Esophagus squamous epithelium (tissue), 5 donors: ENCODE results near the gene SIRPB2. TPM values are rescaled to one million over a fixed set of nuclear protein-coding genes. Genes with fewer than 3 reads are reported as not detected.

Experiments used
- DNase-seq: peaks from one replicate; lab custom pipeline; 2025; lab: John Stamatoyannopoulos, UW
- H3K27ac ChIP-seq, 4 donors: fragments of 200-600 bp; sonication (generic); one replicate each; pipeline ENCODE4 v1.5.1; 2016 to 2019; ENCODE audit warnings: mild to moderate bottlenecking in 1 of 4
- H3K27me3 ChIP-seq, 4 donors: fragments of 200-600 bp; sonication (generic); 1 replicate in 3 of 4; 2 replicates in 1 of 4; pipeline versions ENCODE4 v1.5.1 to v1.6.0; 2017 to 2021; ENCODE audit warnings: antibody characterized with exemption in 1 of 4
- H3K36me3 ChIP-seq, 3 donors: fragments of 200-600 bp; sonication (generic); one replicate each; pipeline ENCODE4 v1.5.1; 2016 to 2019
- H3K4me1 ChIP-seq, 3 donors: fragments of 200-600 bp; sonication (generic); one replicate each; pipeline ENCODE4 v1.5.1; 2017 to 2019
- H3K4me3 ChIP-seq, 4 donors: fragments of 200-600 bp; sonication (generic); 1 replicate in 3 of 4; 2 replicates in 1 of 4; pipeline ENCODE4 v1.5.1; 2016 to 2019; ENCODE audit warnings: mild to moderate bottlenecking in 2 of 4, moderate library complexity in 1 of 4
- H3K9me3 ChIP-seq, 3 donors: fragments of 200-600 bp; sonication (generic); one replicate each; pipeline ENCODE4 v1.5.1; 2016 to 2019
- POLR2A ChIP-seq, 4 donors: fragments of 450-650 bp; IDR thresholded peaks; one replicate each; pipeline ENCODE4 v1.6.1; 2017; ENCODE audit warnings: antibody characterized with exemption in 4 of 4, mild to moderate bottlenecking in 4 of 4, moderate library complexity in 3 of 4
- WGBS, 2 donors: methylation state at CpG; one replicate each; pipeline ENCODE4 v1.1.5; 2018; 5-methylcytosine and 5-hydroxymethylcytosine counted together
- intact Hi-C: fragments of 100-400 bp; cut with DNase I; formaldehyde crosslinking; loops from one replicate; pipeline ENCODE4 v1.15.0; 2022
- total RNA-seq, 4 donors: library from RNA; depleted of rRNA; stranded (reverse); fragments of >200 nt; gene quantifications; one replicate each; pipeline ENCODE4 v1.1.0, GENCODE V29; 2016
- TF ChIP-seq, protein P1 (sequence below), 6 experiments: fragments of 450-650 bp in 4 of 6; fragments of 200-600 bp in 2 of 6; sonication (generic) in 2 of 6; IDR thresholded peaks; one replicate each; pipeline ENCODE4 v1.5.1; 2016 to 2019; ENCODE audit warnings: antibody characterized with exemption in 6 of 6, mild to moderate bottlenecking in 4 of 6, moderate library complexity in 4 of 6
- donor health status: DM: yes; HTN: yes; CAD: no.

SIRPB2 gene
- 1 to 10 TPM; 1.2 to 5.9 (median 1.9) TPM for total RNA-seq

DNA sequence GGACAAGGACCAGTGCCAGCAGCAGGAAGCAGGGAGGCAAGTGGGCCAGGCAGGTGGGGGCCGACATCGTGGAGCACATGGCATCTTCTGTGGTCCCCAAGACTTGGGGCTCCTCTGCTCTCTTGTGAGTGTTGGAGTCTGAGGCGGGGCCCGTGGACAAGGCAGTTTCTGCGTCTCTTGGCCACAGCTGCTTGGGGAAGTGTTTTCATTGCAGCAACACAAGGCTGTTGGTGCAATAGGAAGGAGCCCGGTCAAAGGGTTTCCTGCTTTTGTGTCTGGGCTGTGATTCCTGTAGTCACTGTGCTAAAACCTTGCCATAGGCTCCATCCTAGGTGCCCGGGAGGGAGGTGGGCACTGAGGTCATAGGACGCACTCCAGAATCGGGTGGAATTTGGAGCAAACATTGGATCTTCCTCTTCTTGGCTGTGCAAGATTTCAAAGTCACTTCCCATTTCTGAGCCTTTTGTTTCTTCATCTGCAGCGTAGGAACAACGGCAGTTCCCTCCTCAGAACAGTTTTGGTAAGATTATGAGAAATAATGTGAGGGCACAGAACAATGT, at the start of gene SIRPB2:
TSS of gene SIRPB2 (minus strand) at position 140 of the 560 bp plus-strand sequence. CDS start at position 79, 61 bp downstream.
- TF ChIP-seq POLR2A (IDR thresholded peaks at IDR 0.05) = peak in 1 of 4 donors; percentile 48
- TF ChIP-seq, protein P1, sequence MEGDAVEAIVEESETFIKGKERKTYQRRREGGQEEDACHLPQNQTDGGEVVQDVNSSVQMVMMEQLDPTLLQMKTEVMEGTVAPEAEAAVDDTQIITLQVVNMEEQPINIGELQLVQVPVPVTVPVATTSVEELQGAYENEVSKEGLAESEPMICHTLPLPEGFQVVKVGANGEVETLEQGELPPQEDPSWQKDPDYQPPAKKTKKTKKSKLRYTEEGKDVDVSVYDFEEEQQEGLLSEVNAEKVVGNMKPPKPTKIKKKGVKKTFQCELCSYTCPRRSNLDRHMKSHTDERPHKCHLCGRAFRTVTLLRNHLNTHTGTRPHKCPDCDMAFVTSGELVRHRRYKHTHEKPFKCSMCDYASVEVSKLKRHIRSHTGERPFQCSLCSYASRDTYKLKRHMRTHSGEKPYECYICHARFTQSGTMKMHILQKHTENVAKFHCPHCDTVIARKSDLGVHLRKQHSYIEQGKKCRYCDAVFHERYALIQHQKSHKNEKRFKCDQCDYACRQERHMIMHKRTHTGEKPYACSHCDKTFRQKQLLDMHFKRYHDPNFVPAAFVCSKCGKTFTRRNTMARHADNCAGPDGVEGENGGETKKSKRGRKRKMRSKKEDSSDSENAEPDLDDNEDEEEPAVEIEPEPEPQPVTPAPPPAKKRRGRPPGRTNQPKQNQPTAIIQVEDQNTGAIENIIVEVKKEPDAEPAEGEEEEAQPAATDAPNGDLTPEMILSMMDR (IDR thresholded peaks at IDR 0.05) = no peak
- H3K9me3 ChIP-seq = no peaks in the 10 kb centered on the region
- intact Hi-C loops = no loop called here
- no peaks in the 10 kb centered on the region for H3K36me3 ChIP-seq
- DNase-seq = no peak
- no peaks in the 10 kb centered on the region for H3K27me3 ChIP-seq
- peaks cover 6 to 32% (median 9%) of the 10 kb centered on the region in 3 donors for H3K4me1 ChIP-seq
- H3K4me3 ChIP-seq = peak within 1 kb of the TSS in 3 of 4 donors; percentile 0 to 47 (median 4)
- H3K27ac ChIP-seq = peak within 1 kb of the TSS; percentile 72 to 87 (median 80)
- WGBS, 2 donors = 44 to 66% methylated on average over 10 to 11 of the region's 11 CpGs

DNA sequence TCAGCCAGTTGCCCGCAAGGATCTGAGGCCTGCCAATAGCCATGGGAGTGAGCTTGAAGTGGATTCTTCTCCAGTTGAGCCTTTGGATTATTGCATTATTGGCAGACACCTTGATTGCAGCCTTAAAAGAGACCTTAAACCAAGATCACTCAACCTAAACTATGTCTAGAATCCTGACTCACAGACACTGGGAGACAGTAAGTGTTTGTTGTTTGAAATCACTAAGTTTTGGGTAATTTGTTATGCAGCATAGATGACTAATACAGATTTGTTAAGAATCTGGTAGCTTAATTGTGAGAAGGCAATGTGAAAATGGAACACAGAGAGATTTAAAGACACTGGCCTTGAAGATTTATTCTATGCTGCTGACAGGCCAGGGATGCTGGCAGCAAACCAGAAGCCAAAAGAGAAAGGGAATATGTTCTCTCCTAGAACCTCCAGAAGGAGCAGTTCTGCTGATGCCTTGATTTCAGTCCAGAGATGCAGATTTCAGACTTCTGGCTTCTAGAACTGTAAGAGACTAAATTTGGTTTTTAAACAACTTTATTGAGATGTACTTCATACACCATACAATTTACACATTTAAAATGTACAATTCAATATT, 48.7 kb upstream of the SIRPB2 start:
- WGBS, 2 donors = 100% methylated on average over 1 of the region's 1 CpG
- Histone ChIP-seq H3K9me3 (no peaks in the 10 kb centered on the region), H3K4me3 (no peak overlapping the region), H3K4me1 (no peaks in the 10 kb centered on the region), H3K27me3 (peaks cover 0 to 10% (median 0%) of the 10 kb centered on the region in 4 donors), H3K27ac (no peak overlapping the region), H3K36me3 (no peaks in the 10 kb centered on the region)
- TF ChIP-seq POLR2A (IDR thresholded peaks at IDR 0.05) = no peak
- TF ChIP-seq, protein P1 (IDR thresholded peaks at IDR 0.05) = no peak
- no peak for DNase-seq
- intact Hi-C loops = no loop called here

DNA sequence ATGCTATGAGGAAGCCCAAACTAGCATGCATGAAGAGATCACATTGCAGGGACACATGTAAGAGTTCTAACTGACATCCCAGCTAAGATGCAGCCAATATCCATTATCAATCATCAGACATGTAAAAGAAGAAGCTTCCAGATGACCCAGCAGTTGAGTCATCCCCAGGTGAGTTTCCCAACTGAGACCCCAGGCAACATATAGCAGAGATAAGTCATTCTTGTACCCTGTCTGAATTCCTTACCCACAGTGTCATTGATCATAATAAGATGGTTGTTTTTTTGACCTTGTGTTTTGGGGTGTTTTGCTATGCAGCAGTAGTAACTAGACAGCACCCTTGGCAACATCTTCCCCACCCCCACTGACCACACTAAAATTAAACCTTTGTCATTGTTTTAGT, 47.4 kb upstream of the SIRPB2 start:
- no peak for DNase-seq
- Histone ChIP-seq H3K4me1 (no peaks in the 10 kb centered on the region), H3K27ac (peak overlapping the region in 1 of 4 donors; percentile 39), H3K36me3 (no peaks in the 10 kb centered on the region), H3K27me3 (peaks cover 0 to 10% (median 0%) of the 10 kb centered on the region in 4 donors), H3K4me3 (no peak overlapping the region), H3K9me3 (no peaks in the 10 kb centered on the region)
- intact Hi-C loops = no loop called here
- TF ChIP-seq, protein P1 (IDR thresholded peaks at IDR 0.05) = no peak
- no peak for TF ChIP-seq POLR2A (IDR thresholded peaks at IDR 0.05)

DNA sequence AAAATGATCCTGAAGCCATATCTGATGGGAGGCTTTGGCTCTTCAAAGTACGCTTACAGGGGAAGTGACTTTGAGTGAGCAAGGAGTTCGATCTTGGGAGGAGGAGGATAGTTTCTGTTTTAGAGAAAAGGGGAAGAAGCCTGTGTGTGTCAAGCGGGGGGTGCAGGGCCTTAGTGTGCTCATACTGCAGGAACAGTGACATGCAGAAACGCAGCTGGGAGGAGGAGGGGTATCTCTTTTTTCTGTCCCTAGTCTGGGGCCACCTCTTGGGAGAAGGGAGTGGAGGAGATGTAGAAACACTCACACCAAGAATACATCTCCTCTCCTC, 46.5 kb upstream of the SIRPB2 start:
- intact Hi-C loops = no loop called here
- peak overlapping the region in 2 of 4 donors; percentile 60 to 71 for H3K27ac ChIP-seq
- H3K9me3 ChIP-seq = no peaks in the 10 kb centered on the region
- whole genome bisulfite sequencing, 2 donors = 55 to 78% methylated on average over 4 of the region's 4 CpGs
- DNase-seq = peak; percentile 10
- H3K27me3 ChIP-seq = peaks cover 0 to 15% (median 0%) of the 10 kb centered on the region in 4 donors
- TF ChIP-seq, protein P1 (IDR thresholded peaks at IDR 0.05) = no peak
- TF ChIP-seq POLR2A (IDR thresholded peaks at IDR 0.05) = no peak
- no peaks in the 10 kb centered on the region for H3K4me1 ChIP-seq
- no peaks in the 10 kb centered on the region for H3K36me3 ChIP-seq
- H3K4me3 ChIP-seq = no peak overlapping the region

DNA sequence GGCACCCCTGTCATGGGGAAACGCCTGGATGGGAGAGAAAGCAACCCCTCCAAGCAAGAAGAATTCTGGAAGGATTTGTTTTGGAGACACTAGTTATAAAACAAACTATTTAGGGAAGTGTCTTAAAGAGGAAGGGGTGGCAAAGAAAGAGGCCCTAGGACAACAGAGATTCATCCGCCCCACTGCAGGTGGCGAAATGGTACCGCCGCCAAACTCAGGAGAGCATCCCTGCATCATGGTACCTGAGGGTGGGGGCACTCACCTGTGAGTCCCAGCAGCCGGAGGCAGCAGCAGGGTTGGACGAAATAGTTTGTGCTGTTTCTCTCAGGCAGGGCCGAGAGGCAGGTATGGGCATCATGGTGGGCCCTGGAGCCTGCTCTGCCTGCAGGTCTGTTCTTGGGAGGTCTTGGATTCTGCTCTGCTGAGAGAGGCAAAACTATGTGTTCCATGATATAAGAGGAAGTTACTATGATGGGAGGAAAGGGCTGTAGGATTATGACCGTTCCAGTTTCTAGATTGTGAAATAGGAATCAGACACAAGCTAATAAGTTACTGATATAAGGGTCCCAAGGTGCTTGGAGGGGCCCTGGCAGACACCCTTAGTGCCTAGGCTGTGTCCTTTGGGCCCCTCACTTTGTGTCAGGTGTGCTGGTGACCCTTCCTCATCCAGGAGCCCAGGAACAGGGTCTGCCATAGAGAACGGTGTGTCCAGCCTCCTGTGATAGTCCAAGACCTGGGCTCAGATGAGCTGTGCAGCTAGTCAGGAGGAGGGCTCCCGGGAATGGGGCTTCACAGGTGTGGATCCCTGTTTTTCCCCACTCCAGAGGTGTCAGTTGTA, 45.9 kb upstream of the SIRPB2 start:
- Histone ChIP-seq H3K9me3 (no peaks in the 10 kb centered on the region), H3K27me3 (peaks cover 0 to 15% (median 0%) of the 10 kb centered on the region in 4 donors), H3K4me1 (no peaks in the 10 kb centered on the region), H3K27ac (peak overlapping the region in 2 of 4 donors; percentile 60 to 71), H3K4me3 (no peak overlapping the region), H3K36me3 (no peaks in the 10 kb centered on the region)
- TF ChIP-seq, protein P1 (IDR thresholded peaks at IDR 0.05) = no peak
- no peak for TF ChIP-seq POLR2A (IDR thresholded peaks at IDR 0.05)
- 73 to 76% methylated on average over 7 to 11 of the region's 11 CpGs for WGBS, 2 donors
- no peak for DNase-seq
- intact Hi-C loops = no loop called here
